ENCODE measurements around the gene XAGE1A.
"Not testable (repeated sequence)": the region's sequence is repeated elsewhere in the genome, so short reads cannot be mapped to it uniquely, and the experiment has no call there.

The XAGE1A gene, protein sequence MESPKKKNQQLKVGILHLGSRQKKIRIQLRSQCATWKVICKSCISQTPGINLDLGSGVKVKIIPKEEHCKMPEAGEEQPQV
- total RNA-seq = 0 reads per million in 3 experiments

GRCh38 chrX:52495545-52496418, at the start of gene XAGE1A:
Gene XAGE1A, plus strand, starts transcription at chrX:52495808. Its CDS starts 1,554 bp downstream, at chrX:52497362.
- DNase-seq = not testable (repeated sequence)

DNA sequence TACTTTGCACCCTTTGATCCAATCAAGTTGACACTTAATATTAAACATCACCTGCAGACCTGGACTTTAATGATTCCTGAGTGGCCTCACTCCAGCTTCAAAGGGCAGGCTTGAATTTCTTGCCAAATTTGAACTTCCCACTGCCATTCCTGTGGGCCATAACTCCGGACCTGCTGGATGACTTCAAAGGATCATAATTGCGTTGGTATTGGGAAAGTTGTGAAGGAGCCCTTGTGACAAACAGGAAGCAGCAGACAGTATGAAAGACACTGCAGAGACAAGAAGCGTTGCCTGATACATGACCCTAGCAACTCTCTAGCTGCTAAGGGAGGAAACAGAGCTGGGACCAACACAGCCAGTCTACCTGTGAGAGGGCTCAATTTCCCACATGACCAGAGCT, 43.6 kb upstream of the XAGE1A start:
- DNase-seq = not testable (repeated sequence)

DNA sequence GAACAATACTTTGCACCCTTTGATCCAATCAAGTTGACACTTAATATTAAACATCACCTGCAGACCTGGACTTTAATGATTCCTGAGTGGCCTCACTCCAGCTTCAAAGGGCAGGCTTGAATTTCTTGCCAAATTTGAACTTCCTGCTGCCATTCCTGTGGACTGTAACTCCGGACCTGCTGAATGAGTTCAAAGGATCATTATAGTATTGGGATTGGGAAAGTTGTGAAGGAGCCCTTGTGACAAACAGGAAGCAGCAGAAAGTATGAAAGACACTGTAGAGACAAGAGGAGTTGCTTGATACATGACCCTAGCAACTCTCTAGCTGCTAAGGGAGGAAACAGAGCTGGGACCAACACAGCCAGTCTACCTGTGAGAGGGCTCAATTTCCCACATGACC, 24.3 kb upstream of the XAGE1A start:
- not testable (repeated sequence) for DNase-seq

- not testable (repeated sequence) for DNase-seq
These were observed 788 bp downstream of the XAGE1A start for GRCh38 chrX:52496419-52496772.

GRCh38 chrX:52501362-52501761, 5.8 kb downstream of the XAGE1A start:
- not testable (repeated sequence) for DNase-seq

GRCh38 chrX:52504551-52504950, 8.9 kb downstream of the XAGE1A start:
- no peak for DNase-seq

DNA sequence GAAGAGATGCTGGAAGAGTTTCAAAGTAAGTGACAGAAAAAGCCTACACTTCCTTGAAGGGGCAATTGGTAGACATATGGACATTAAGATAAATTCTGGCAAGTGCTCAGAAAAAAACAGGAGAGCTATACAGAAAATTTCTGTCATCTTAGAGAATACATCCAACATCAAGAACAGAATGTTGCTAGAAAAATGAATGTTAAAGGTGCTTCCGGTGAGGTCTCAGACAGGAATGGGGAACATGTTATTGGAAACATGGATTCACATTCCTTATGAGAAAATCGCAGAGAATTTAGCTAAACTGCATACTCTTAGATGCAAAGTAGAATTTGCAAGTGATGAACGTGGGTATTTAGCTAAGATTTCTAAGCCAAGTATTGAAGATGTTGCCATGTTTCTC, 11.7 kb downstream of the XAGE1A start:
- no peak for DNase-seq

GRCh38 chrX:52509916-52510315, 14.3 kb downstream of the XAGE1A start:
- no peak for DNase-seq

DNA sequence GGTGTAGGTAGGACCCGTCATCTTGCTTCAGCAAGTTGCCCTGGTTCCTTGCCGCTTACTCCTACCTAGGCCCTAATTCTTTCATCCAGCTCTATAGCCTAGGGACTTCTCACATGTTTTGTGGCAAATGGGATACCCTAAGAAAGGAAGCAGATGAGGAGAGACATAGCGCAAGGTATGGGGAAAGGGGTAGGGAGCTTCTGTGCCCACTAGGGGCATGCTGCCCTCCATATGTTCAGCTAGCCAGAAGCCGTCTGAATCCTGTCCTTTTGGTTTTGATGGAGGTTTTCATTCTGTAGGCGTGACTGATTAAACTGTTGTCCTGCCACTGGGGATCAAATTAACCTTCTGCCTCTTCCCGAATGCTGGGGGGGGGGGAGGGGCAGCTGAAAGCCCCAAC, 15.5 kb downstream of the XAGE1A start:
- not testable (repeated sequence) for DNase-seq

GRCh38 chrX:52516110-52516986, 20.7 kb downstream of the XAGE1A start:
- not testable (repeated sequence) for DNase-seq

DNA sequence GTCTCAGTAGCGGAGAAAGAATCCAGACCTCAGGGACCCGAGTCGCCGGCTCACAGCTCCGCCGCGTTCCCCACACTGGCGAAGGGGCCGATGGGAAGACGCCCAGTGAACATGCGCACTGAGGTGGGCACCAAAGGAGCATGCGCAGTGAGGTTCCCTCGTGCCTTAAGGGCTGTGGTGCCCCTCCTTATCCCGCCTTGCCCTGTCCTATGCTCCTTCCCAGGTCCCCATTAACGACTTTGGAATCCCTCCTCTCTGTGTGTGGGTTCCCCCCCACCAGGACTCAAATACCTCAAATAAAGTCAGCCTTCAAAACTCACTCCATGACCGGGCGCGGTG, 21.3 kb downstream of the XAGE1A start, which contains the start of gene XAGE1B:
Gene XAGE1B (minus strand): TSS at position 77 of the 339 bp plus-strand sequence. CDS start 1,536 bp downstream, outside the sequence.
- DNase-seq = not testable (repeated sequence)

DNA sequence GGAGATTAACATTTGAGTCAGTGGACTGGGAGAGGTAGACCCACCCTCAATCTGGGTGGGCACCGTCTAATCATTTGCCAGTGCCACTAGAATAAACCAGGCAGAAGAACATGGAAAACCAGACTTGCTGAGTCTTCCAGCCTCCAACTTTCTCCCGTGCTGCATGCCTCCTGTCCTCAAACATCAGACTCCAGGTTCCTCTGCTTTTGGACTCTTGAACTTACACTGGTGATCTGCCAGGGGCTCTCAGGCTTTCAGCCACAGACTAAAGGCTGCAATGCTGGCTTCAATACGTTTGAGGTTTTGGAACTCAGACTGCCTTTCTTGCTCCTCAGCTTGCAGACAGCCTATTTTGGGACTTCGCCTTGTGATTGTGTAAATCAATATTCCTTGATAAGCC, 45.4 kb downstream of the XAGE1A start:
- not testable (repeated sequence) for DNase-seq

DNA sequence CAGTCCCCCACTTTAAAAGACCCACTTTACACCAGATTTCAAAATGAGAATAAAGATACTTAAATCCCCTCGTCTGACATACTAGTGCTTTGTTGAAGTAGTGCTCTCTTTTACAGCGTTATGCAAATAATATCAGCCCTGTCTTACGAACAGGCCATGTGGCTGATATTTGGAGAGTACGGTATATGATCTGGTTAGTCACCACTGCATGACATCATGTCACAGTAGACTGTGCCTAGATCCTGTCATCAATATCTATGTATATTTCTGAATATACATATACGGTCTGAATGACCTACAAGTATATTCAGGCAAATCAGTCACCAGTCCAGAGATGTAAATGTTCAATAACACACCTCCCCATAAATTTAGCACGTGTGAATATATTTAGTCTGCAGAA, 46.7 kb downstream of the XAGE1A start:
- no peak for DNase-seq

DNA sequence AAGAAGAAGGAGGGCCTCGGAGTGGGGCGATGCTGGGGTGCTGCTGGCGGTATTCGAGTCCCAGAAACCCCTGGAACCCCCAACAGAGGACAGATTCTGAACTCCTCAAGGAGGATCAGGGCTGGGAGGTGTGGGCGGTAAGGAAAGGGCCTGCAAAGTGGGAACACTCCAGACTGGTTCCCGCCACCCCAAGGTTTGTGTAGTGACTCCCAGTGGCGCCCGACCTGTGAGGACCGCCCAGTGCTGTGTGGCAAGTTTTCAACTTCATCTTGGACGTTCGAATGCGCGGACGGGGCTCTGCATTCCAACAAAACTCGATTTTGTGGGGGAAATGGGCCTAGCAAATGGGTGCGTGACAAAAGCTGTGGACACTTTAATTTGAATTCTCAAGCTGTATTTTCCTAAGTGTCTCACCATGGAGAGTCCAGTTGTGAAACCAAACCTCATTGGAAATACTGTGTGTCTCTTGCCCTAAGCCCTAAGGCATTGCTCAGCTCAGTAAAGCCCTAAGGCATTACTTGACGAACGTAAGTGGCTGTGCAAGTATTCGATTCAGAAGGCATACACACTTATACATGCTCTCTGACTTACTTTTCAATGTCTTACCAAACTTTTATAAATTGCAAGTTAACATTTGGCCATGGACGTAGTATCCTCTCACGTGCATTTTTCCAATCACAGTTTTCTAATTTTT, 48.7 kb downstream of the XAGE1A start:
- no peak for DNase-seq

DNA sequence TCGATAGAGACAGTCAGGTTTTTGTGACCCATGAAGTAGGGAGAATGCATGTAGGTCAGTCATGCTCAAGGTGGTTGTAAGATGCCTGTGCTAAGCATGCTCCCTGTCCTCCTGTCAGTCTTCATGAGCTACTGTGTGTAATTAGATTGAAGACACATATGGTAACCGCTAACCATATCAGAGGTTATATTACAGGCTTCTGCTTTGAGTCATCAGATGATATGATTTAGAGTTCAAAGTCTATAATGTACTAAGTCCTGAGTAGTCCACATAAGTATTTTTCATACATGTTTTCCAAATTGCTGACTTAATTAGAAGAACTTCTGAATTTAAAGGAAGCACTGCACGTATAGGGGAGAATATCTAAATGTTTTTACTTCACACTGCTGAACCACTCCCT, 53.2 kb downstream of the XAGE1A start:
- not testable (repeated sequence) for DNase-seq

Measured in central memory CD4-positive, alpha-beta T cell (primary cell).